K562 (cell line): ENCODE measurements around the gene SLBP. TPM values are rescaled to one million over a fixed set of nuclear protein-coding genes. Genes with fewer than 3 reads are reported as not detected.

Source experiments
- ATAC-seq: fragments of 200-7000 bp; cut with Tn5 transposase; 3 replicates; pipeline ENCODE4 v1.9.1; 2020; ENCODE audit warnings: moderate library complexity
- BruUV-seq: library from RNA; stranded (reverse); fragments of 400-500 nt; replicated peaks from 2 replicates; lab custom pipeline; 2021; lab: Mats Ljungman, UMichigan
- CTCF ChIA-PET: fragments of 300-600 bp; formaldehyde crosslinking; extraction: SDS; loops from one replicate; lab custom pipeline; 2021; ENCODE audit warnings: low intra/inter-chr PET ratio; lab: Yijun Ruan, JAX
- POLR2A ChIA-PET: fragments of 300-600, 350-650 bp; sonication (Branson Sonifier 250); formaldehyde crosslinking; extraction: SDS; loops from one replicate; lab custom pipeline; 2021; ENCODE audit warnings: antibody characterized with exemption, inconsistent platforms; lab: Yijun Ruan, JAX
- DNase-seq, 4 experiments: peaks; one replicate each; pipeline versions ENCODE4 v3.0.0 to v3.0.0-alpha.2; 2011 to 2018; ENCODE audit warnings: low spot score in 3 of 4, mixed read lengths in 3 of 4; ENCODE audit errors: extremely low read depth in 1 of 4
- FAIRE-seq: peaks from 2 replicates; lab custom pipeline; 2011; peaks lifted over from hg19 to GRCh38; lab: Jason Lieb, UNC
- H2AFZ ChIP-seq: 2 replicates; pipeline ENCODE4 v1.6.0; 2011; ENCODE audit warnings: low read depth, low read length, control low read depth, inconsistent platforms
- H3K27ac ChIP-seq: fragments of 200-600 bp; 3 replicates; pipeline ENCODE4 v1.8.0; 2011; ENCODE audit warnings: low read depth, mild to moderate bottlenecking, control low read depth, inconsistent platforms, low read length, moderate library complexity, mixed read lengths; ENCODE audit errors: extremely low read depth
- H3K27me3 ChIP-seq, 2 experiments: fragments of 300-600 bp in 1 of 2; 2 replicates in 1 of 2; 3 replicates in 1 of 2; pipeline versions ENCODE4 v1.6.0 to v1.8.0; 2011; ENCODE audit warnings: inconsistent platforms in 2 of 2, low read length in 2 of 2, mild to moderate bottlenecking in 1 of 2, mixed read lengths in 1 of 2, moderate library complexity in 1 of 2; ENCODE audit not compliant: control insufficient read depth in 2 of 2, insufficient read depth in 2 of 2
- H3K36me3 ChIP-seq: fragments of 300-600 bp; 3 replicates; pipeline ENCODE4 v1.8.0; 2011; ENCODE audit warnings: mild to moderate bottlenecking, low read length, inconsistent platforms; ENCODE audit not compliant: control insufficient read depth, insufficient read depth
- H3K4me1 ChIP-seq, 2 experiments: fragments of 200-600 bp in 1 of 2; replicated peaks in 1 of 2; 2 replicates in 1 of 2; 3 replicates in 1 of 2; pipeline versions ENCODE4 v1.5.1 to v1.8.0; 2011; ENCODE audit warnings: inconsistent platforms in 2 of 2, low read length in 2 of 2, mild to moderate bottlenecking in 1 of 2, mixed read lengths in 1 of 2, moderate library complexity in 1 of 2; ENCODE audit not compliant: control insufficient read depth in 2 of 2, insufficient read depth in 2 of 2
- H3K4me2 ChIP-seq: 2 replicates; pipeline ENCODE4 v1.6.1; 2011; ENCODE audit warnings: low read length, control low read depth, inconsistent platforms, mixed read lengths; ENCODE audit not compliant: insufficient read depth
- H3K4me3 ChIP-seq: fragments of 200-600 bp; sonication (generic), shearing (Covaris generic); 2 replicates; pipeline ENCODE4 v1.5.1; 2016; ENCODE audit warnings: control low read depth, inconsistent platforms
- H3K79me2 ChIP-seq: fragments of 200-600 bp; 3 replicates; pipeline ENCODE4 v1.8.0; 2011; ENCODE audit warnings: low read length, inconsistent platforms; ENCODE audit not compliant: control insufficient read depth, insufficient read depth
- H3K9ac ChIP-seq, 2 experiments: 2 replicates each; pipeline versions ENCODE4 v1.6.0 to v1.6.1; 2011; ENCODE audit warnings: low read depth in 2 of 2, low read length in 2 of 2, control low read depth in 1 of 2, inconsistent platforms in 1 of 2, mild to moderate bottlenecking in 1 of 2, mixed read lengths in 1 of 2; ENCODE audit not compliant: insufficient read depth in 1 of 2
- H3K9me1 ChIP-seq: one replicate; pipeline ENCODE4 v1.6.0; 2011; ENCODE audit warnings: inconsistent platforms, mild to moderate bottlenecking, low read length, moderate library complexity; ENCODE audit not compliant: control insufficient read depth, insufficient read depth
- H3K9me3 ChIP-seq: replicated peaks from 2 replicates; pipeline ENCODE4 v1.5.1; 2011; ENCODE audit warnings: low read depth, low read length, inconsistent platforms; ENCODE audit not compliant: control insufficient read depth, insufficient read depth
- H4K20me1 ChIP-seq: replicated peaks from 2 replicates; pipeline ENCODE4 v1.6.1; 2011; ENCODE audit warnings: low read length, inconsistent platforms, mixed read lengths; ENCODE audit not compliant: control insufficient read depth, insufficient read depth
- HLTF ChIP-seq: fragments of 450-650 bp; IDR thresholded peaks from 2 replicates; pipeline ENCODE4 v1.6.1; 2016
- MAX ChIP-seq: sonication (generic); formaldehyde crosslinking; IDR thresholded peaks from 2 replicates; pipeline ENCODE4 v1.9.0; 2022; ENCODE audit warnings: mild to moderate bottlenecking, missing genetic modification reagents
- WGBS: fragments of 100-300 bp; shearing (Covaris generic); methylation state at CpG from one replicate; pipeline ENCODE4 v1.1.6; 2016; ENCODE audit warnings: low coverage, mixed read lengths; ENCODE audit not compliant: insufficient coverage; ENCODE audit errors: missing lambda C conversion rate; 5-methylcytosine and 5-hydroxymethylcytosine counted together
- in situ Hi-C: fragments of 300-500 bp; cut with MboI; formaldehyde crosslinking; loops from 4 replicates; pipeline ENCODE4 v1.15.0; 2018; ENCODE audit warnings: inconsistent platforms, mixed read lengths
- intact Hi-C: fragments of 100-400 bp; cut with micrococcal nuclease; formaldehyde crosslinking; loops from 2 replicates; pipeline ENCODE4 v1.14.2; 2022
- polyA plus RNA-seq, 8 experiments: library from polyadenylated mRNA; depleted of rRNA in 4 of 8; stranded (reverse) in 5 of 8; unstranded in 3 of 8; fragments of >200 nt; fragmentation: Nextera tagmentation in 2 of 8; fragmentation: Illumina TruSeq in 1 of 8; extraction: Ambion mirVana in 2 of 8; extraction: Trizol in 1 of 8; gene quantifications; 2 replicates each; pipeline versions ENCODE4 v1.2.1 to v1.2.3, GENCODE V29; 2011 to 2014; ENCODE audit warnings: inconsistent platforms in 1 of 8, missing spikeins in 1 of 8
- total RNA-seq, 7 experiments: library from RNA; depleted of rRNA in 6 of 7; stranded (reverse); fragments of >200 nt in 6 of 7; fragmentation: Illumina TruSeq in 2 of 7; extraction: Trizol in 2 of 7; gene quantifications; 2 replicates each; pipeline versions ENCODE4 v1.2.1 to v1.2.3, GENCODE V29; 2011 to 2021; ENCODE audit warnings: low replicate concordance in 1 of 7

Gene SLBP
- total and polyA plus RNA-seq, 9 of the 15 experiments (the other 6 are each of a cell fraction or from before 2014, with no cell fraction given) = 49.4 to 221 (median 162) TPM

- no TSS peak for BruUV-seq
- Histone ChIP-seq H4K20me1 (no peaks in the 10 kb centered on the region), H3K9me1 (peaks cover 3% of the 10 kb centered on the region), H3K4me1 (peaks cover 8 to 31% of the 10 kb centered on the region in 2 experiments; a peak in 3 of 5 replicates)
- TF ChIP-seq MAX (CRISPR knock-in tag) (0 out of 2 replicates have a peak, but pooled peaks have one; percentile 1), HLTF (no peak)
- TF ChIP-seq, all 486 proteins: peak for 1
- in situ Hi-C loops = no loop called here
- WGBS = 83% methylated on average over 12 of the region's 23 CpGs
- Histone ChIP-seq H3K36me3 (peaks cover 2% of the 10 kb centered on the region; the same call in 1 of the 3 replicates), H3K9ac (peak overlapping the region in 1 of 2 experiments; percentile 84; a peak in 2 of 4 replicates), H3K27ac (no peak overlapping the region), H2AFZ (no peak overlapping the region), H3K79me2 (no peaks in the 10 kb centered on the region), H3K4me2 (no peak overlapping the region), H3K27me3 (no peaks in the 10 kb centered on the region), H3K4me3 (no peak overlapping the region), H3K9me3 (no peaks in the 10 kb centered on the region)
- FAIRE-seq = no peak
- intact Hi-C loops = no loop called here
- CTCF ChIA-PET = interaction anchor here (0.6 kb wide), 1 partner anchor 63 kb away, joined by 3 read pairs; no protein-coding TSS in a partner anchor
- no peak for DNase-seq
- no peak for ATAC-seq
- POLR2A ChIA-PET = interaction anchor here (0.6 to 1.0 kb wide), 2 partner anchors 8 to 59 kb away, joined by 3 to 4 read pairs; no protein-coding TSS in a partner anchor
These were observed 26.6 kb downstream of the SLBP start for GRCh38 chr4:1685235-1686150.
